H1 (cell line): ENCODE results near the gene TPRN.

Experiments used
- CEBPB ChIP-seq: IDR thresholded peaks from 2 replicates; pipeline ENCODE4 v1.6.1; 2012; ENCODE audit warnings: low read depth, low read length
- POLR2AphosphoS5 ChIP-seq: IDR thresholded peaks from 2 replicates; pipeline ENCODE4 v1.6.1; 2011; ENCODE audit warnings: low read depth, low read length
- TF ChIP-seq, protein P1 (sequence below), 3 experiments: IDR thresholded peaks; 1 replicate in 2 of 3; 2 replicates in 1 of 3; pipeline versions ENCODE4 v1.5.1 to v1.6.1; 2011; ENCODE audit warnings: low read length in 3 of 3, mild to moderate bottlenecking in 3 of 3, inconsistent platforms in 2 of 3, low read depth in 1 of 3, moderate library complexity in 1 of 3; ENCODE audit not compliant: insufficient read depth in 1 of 3; ENCODE audit errors: control extremely low read depth in 1 of 3

GRCh38 chr9:137180491-137180890 lies 20.1 kb downstream of the TPRN start:
- TF ChIP-seq CEBPB (no peak), POLR2AphosphoS5 (no peak)
- TF ChIP-seq, protein P1, sequence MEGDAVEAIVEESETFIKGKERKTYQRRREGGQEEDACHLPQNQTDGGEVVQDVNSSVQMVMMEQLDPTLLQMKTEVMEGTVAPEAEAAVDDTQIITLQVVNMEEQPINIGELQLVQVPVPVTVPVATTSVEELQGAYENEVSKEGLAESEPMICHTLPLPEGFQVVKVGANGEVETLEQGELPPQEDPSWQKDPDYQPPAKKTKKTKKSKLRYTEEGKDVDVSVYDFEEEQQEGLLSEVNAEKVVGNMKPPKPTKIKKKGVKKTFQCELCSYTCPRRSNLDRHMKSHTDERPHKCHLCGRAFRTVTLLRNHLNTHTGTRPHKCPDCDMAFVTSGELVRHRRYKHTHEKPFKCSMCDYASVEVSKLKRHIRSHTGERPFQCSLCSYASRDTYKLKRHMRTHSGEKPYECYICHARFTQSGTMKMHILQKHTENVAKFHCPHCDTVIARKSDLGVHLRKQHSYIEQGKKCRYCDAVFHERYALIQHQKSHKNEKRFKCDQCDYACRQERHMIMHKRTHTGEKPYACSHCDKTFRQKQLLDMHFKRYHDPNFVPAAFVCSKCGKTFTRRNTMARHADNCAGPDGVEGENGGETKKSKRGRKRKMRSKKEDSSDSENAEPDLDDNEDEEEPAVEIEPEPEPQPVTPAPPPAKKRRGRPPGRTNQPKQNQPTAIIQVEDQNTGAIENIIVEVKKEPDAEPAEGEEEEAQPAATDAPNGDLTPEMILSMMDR (IDR thresholded peaks at IDR 0.05; ENCODE audit: control extremely low read depth in 1 of 3, insufficient read depth in 1 of 3, low read depth in 1 of 3, low read length in 3 of 3), result no peak
